Measurements from ENCODE around the gene LRCOL1.

LRCOL1 gene

DNA sequence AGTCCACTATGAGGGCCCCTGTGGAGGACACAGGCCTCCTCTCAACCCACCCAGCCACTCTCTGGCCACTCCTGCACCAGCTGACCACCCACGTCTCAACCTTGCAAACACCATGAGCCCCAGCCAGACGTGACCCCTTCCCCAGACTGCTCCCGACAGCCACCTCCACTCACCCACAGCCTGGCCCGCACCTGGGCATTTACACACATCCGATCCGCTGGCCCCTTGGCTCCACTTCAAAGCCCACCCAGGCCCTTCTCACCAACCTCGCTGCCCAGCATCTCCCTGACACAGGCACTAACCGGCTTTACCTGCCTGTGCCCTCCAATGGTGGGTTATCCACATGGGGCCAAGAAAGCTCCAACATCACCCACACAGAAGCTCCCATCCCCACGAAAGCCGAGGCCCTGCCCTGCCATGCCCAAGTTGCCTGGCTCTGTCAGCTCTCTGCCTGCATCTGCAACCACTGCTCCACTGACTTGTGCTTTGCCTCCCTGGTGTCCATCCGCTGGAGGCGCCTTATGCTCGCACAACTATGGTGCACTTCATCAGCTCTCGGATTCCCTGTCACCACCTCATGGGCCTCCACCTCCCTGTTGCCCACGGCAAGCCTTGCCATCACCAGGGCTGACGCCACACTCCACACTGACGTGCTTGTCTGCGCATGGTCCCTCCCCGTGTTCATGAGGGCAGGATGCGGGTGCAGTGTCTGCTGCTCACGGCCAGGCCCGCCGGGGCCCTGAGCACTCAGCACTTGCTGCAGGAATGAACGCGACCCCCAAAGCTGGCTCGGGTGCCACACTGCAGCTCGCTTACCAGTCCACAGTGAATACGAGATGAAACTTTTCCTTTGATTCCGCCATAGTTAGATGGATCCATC is 24.9 kb upstream of the LRCOL1 start:
- no peak for DNase-seq

GRCh38 chr12:132634411-132634990 is 24.1 kb upstream of the LRCOL1 start:
- DNase-seq: no peak

DNA sequence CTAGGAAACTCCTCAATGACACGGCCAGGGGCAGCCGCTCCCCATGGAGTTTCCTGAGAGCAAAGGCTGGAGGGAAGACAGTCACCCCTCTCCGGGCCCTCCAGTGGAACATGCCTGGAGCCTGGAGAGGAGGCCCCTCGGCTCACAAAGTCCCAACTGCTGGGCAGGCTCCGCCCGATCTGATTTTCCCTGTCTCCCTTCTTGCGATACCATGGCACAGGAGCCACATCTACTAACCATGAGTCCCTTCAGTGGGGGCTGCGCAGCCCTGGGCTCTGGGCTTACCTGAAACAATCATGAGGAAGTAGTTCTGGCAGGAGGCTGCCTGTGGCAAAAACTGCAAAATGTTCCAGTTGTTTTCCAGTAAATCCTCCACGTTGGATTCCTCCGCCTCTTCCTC is 23.5 kb upstream of the LRCOL1 start:
- DNase-seq: no peak

DNA sequence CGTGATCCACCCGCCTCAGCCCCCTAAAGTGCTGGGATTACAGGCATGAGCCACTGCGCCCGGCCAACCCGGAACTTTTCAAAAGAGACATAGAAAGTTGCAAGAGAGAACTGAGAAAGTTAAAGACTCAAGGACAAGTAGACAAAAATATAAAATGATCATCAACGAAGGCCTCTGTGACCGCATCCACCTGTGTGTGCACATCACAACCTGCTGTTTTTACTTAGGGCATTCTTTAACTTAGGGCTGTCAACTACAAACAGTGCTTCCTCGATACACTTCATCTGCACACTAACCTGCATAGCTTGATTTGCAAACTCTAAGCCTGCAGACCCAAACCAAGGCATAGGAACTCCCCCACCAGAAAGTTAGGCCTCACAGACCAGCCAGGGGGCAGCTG is 23.0 kb upstream of the LRCOL1 start:
- DNase-seq: no peak

DNA sequence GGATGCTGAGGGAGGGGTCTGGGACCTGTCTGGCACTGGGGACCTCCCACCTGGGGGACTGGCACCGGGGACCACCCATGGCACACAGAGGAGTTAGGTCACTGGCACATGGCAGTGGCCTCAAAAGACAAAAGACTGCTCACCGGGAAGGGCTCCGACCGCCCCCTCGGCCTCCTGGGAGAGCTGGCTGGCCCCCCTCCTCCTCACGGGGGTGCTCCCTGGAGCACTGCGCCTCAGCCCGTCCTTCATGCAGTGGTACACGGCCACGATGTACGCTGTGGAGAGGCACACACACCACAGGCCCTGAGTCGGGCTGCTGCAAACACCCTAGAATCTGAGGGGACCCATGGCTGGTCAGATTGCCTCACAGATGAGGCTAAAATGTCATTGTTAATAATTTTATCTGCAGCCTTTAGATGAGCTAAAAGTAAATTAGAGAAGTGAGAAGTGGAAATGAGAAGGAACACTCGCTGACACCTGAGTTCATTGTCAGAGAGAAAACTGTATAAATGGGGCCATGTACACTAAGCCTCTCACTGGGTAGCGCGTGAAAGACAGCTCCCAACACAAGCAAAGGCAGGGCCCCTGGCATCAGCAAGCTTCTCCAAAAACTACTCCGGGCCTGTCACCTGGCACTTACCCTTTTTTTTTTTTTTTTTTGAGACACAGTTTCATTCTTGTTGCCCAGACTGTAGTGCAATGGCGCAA is 22.3 kb upstream of the LRCOL1 start:
- no peak for DNase-seq

GRCh38 chr12:132631666-132632065 is 21.3 kb upstream of the LRCOL1 start:
- DNase-seq: no peak

- DNase-seq: no peak
Measured at GRCh38 chr12:132630672-132631071, 20.3 kb upstream of the LRCOL1 start.

DNA sequence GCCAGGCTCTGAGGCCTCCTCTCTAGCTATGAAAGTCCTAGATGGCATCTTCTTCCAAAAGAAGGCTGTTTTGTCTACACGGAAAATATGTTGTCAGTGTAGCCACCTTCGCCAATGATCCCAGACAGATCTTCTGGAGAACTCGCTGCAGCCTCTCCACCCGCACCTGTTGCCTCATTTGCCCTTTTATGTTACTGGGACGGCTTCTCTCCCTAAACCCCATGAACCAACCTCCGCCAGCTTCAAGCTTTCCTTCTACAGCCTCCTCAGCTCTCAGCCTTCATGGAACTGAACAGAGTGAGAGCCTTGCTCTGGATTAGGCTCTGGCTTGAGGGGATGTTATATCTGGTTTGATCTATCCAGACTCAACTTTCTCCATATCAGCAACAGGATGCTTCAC is 18.9 kb upstream of the LRCOL1 start:
- no peak for DNase-seq

GRCh38 chr12:132625731-132626430 is 15.5 kb upstream of the LRCOL1 start:
- DNase-seq: no peak

DNA sequence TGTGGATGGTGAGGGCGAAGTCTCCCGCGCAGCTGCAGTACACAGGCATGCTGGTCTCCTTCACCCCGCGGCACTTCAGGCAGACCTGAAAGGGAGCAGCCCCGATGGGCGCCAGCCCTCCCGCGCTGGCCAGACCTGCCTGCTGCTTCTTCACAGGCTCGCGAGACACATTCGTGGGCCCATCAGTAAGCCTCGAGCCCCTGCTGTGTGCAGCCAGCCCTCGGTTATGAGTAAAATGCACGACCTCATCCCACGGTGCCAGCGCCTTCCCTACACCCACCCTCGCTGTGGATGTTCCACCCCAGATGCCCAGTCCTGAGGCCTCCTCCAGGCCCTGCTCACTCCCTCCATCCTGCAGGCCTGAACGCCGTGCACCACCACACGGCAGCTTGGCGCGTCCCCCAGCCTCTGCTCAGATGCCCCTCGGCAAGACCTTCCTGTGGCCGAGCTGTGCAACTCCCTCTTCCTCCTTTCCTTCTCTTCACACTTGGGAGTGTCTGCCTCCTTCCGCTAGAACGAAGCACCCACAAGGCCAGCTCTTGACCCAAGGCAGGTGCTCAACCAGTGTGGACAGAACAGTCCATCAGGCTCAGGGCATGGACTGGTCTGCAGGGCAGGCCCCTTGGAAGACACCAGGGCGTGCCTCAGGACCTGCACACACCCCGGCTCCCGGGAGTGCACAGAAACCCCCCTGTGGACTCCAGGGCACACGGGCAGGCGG is 14.7 kb upstream of the LRCOL1 start:
- no peak for DNase-seq

- no peak for DNase-seq
Measured at GRCh38 chr12:132624186-132624855, 13.9 kb upstream of the LRCOL1 start.

DNA sequence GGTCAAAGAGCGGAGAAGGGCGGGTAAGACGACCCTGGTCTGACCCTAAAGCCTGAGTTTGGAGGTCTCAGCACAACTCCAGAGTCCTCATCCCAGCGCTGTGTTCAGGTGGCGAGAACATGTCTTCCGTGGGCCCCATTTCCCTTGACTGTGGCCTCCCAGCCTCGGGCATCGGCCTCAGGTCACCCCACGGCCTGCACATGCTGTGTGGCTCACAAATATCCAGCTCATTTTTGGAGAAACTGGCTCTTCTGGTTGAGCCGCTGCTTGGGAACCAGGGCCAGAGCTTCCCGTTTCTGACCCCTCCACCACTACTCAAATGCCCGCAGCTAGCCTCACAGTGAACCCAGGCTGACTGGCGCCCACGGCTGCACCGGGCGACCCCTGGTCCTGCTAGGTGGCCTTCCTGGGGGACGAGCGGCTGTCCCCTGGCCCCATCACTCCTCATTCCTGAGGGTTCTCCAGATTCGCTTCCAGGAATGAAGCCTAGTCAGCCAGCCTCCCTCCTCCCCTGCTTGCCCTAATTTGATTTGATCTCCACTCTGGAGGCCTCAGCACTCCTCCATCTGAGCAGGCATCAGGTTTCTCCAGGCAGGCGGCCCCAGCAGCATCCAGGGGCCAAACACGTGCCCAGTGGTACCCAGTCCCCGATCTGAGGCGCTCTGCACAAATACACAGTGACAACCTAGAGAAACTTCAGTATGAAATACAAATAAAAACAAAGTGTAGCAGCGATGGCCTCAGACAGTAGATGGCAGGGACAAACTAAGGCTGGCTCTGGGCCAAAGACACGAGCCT is 12.9 kb upstream of the LRCOL1 start:
- no peak for DNase-seq

DNA sequence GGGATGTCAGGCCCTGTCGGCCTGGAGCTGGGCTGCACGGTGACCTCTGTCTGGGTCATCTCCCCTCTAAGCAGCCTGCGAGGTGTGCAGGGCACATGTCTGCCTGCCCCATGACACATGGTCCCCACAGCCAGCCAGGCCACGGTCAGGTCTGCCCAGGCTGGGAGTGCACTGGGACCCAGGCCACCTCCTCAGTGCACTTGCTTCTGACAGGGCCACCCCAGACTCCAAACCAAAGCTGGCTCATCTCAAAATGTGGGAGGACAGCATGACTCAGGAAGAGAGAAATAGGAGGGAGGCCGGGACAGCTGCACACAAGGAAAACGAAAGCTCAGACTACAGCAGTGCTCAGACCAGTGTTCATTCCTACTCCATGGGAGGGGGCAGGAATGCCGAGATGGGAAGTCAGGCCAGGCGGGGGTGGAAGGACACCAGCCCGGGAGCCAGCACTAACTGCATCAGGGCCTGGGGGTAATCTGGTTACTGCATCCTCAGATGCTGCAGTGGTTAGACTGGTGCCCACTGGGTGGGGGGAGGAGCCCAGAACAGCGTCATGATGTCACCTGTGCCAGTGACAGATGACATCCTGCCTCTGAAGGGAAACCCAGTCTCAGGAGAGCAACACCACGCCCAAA is 12.2 kb upstream of the LRCOL1 start:
- no peak for DNase-seq

DNA sequence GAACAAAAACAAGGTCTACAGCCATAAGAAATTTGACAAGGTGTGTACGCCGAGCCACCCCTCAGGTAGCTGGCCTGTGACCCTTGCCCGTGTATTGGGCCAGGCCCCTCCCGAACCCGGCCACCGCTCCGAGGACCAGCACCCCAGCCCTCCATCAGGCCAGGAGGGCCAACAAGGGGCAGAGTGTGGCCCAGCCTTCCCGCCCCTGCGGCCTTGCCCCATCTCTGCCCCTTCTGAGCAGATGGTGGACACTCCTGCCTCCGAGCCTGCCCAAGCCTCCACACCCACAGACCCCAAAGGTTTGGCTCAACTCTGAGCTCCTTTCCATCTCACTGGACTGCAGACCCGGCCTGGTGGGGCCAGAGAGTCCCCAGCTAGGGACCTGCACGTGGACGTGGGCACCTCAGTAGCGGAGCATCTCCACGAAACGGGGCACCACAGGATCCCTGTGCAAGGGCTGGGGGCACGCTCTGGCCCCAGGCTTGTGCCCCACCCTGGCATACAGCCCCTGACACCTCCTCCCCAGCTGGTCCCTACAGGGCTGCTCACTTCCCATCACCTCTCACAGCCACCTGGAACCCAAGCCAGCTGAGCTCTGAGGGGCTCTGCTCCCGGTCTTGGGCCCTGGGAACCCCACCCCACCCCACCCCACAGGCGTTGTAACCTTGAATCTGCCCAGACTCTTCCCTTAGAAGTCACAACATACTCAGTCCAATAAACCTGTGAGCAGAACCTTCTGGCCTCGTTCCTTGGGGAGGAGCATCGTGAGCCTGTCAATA is 11.5 kb upstream of the LRCOL1 start:
- DNase-seq: no peak

- DNase-seq: no peak
Measured at GRCh38 chr12:132620899-132621656, 10.7 kb upstream of the LRCOL1 start.

DNA sequence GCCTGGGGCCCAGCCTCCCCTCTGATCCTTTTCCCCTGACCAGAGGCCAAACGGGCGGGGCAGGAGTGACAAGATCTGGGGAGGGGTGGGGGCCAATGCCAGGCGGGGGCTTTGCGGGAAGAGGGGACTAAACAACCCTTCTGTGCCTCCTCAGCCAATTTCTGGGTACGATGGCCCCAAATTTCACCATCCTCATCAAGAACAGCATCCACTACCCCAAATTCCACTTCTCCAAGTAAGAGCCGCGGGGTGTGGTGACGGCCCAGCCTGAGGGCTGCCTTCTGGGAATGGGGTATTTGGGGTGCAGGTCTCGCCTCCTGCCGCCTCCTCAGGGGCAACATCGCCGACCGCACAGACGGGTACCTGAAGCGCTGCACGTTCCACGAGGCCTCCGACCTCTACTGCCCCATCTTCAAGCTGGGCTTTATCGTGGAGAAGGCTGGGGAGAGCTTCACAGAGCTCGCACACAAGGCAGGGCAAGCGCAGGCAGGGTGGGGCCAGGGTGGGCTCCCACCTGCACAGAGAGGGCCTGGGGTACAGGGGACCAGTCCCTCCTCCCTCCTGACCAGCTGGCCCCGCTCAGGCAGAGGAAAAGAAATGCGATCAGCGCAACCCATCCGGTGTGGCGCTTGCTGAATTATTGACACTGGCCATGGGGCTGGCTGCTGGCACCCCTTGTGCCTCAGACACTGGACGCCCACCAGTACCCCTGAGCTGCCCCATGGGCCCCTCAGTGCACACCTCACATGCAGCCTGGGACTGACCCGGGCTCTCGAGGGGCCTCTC is 9.9 kb upstream of the LRCOL1 start:
- DNase-seq: no peak

DNA sequence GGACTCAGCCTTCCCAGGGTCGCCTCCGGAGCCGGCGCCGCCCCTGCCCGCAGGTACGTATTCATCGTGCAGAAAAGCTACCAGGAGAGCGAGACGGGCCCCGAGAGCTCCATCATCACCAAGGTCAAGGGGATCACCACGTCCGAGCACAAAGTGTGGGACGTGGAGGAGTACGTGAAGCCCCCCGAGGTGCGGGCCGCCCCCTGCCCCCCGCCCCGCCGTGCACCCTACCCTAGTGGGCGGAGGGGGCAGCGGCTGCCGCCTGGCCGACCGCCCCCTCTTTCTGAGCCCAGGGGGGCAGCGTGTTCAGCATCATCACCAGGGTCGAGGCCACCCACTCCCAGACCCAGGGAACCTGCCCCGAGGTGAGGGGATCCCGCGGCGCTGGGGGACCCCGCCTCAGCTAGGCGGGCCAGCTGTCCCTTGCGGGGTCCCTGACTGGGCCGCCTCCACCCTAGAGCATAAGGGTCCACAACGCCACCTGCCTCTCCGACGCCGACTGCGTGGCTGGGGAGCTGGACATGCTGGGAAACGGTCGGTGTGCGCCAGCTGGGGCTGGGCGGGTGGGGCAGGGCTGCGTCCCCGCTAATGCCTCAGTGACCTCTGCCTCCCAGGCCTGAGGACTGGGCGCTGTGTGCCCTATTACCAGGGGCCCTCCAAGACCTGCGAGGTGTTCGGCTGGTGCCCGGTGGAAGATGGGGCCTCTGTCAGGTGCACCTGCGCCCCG is 9.2 kb upstream of the LRCOL1 start:
- no peak for DNase-seq

DNA sequence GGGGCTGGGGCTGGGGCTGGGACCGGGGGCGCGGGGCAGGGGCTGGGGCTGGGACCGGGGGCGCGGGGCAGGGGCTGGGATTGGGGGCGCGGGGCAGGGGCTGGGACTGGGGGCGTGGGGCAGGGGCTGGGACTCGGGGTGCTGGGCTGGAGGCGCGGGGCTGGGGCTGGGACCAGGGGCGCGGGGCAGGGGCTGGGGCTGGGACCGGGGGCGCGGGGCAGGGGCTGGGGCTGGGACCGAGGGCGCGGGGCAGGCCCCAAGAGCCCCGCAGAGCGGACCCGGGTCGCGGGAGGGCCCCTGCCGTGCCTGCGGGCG is 8.6 kb upstream of the LRCOL1 start:
- no peak for DNase-seq

All from 8988T (cell line).